Non-pigmented ciliary epithelial cell (primary cell): ENCODE data around the gene POLR3B.
"Not testable (repeated sequence)": the region's sequence is repeated elsewhere in the genome, so short reads cannot be mapped to it uniquely, and the experiment has no call there.

Experiments
- DNase-seq: peaks from one replicate; pipeline ENCODE4 v3.0.0-alpha.2; 2010; ENCODE audit warnings: low read depth

Gene POLR3B

DNA sequence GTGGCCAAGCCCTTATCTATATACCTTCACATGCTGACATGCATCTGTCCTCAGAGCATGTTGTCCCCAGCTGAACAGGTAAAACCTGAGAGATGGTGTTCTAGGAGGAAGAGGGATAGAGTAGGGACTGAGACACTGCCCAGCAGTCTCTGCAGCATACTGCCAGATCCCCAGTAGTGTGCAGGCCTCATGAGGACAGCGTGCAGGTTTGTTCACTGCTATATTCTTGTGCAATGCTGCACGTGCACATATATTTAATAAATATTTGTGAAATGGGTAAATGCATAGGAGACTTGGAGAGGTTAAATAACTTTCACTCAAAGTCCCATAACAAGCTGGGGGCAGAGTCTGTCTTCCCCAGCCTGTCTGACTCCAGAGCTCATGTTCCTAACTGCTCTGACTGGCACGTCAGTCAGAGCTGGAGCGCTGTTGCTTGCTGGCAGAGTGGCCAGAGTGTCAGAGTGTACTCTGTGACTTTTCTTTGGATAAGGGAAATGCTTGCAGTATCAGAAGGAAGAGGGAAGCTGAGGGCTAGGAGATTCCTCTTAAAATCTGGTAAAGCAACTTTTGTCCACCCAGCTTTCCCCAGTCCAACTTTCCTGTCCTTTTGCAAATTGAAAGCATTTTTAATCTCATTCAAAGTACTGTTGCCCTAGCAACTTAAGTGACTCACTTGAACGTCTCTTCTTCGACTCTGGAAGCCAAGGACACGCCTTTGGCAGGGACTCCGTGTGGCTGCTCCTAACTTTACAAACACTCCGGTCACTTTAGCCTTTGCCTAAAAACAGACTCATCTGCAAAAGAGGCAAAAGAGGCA, 14.9 kb upstream of the POLR3B start:
- peak; percentile 27 for DNase-seq

DNA sequence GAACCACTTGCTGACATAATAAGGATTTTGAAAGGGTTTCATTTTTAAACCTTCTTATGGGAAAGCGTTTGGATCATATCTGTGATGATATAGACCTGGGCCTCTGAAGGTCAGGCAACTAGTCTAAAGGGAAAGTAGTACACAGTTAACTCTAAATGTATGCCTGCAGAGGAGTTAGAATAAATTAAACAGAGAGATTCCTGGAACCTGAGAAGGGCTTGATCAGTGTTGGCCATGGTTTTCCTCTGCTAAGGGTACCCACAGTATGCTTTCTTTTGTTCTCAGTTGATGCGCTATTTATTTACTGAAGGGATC, 14.4 kb upstream of the POLR3B start:
- DNase-seq: no peak

GRCh38 chr12:106344131-106344530, 13.4 kb upstream of the POLR3B start:
- no peak for DNase-seq

DNA sequence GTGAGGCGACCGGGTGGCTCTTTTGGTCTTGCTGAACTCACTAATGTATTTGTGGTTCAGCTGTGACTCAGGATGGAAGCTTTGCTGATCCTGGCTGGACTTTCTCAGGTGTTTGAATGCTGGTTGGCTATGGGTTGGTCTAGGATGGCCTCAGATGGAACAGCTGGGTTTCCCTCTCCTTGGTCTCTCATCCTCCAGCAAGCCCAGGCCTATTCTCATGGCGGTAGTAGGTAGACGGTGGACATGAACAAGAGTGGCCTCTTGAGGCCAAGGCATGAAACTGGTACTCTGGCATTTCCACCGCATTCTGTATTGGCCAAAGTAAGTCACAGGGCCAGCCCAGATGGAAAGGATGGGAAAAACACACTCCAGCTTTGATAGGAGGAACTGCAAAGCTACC, 11.8 kb upstream of the POLR3B start:
- no peak for DNase-seq

DNA sequence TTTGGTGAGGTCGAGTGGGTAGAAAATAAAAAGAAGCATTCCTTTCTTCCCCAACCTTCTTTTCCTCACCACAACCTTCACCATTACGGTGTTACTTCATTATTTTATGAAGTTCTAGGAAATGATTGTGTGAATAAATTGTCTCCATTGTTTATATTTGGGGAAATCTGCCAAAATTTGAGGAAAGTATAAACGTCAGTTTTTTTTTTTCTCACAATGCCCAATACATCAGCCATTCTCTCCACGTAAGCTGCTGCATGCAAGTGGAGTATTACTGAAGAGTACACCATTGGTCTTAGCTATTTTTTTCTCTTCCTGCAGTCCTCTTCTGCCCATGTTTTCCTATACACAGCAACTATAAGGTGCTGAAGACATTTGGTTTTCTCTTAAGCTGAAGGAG, 9.1 kb upstream of the POLR3B start:
- DNase-seq: no peak

- no peak for DNase-seq
Measured at GRCh38 chr12:106353175-106353574, 4.4 kb upstream of the POLR3B start.

- DNase-seq: peak; percentile 51
Measured at GRCh38 chr12:106358396-106359241, 1.1 kb downstream of the POLR3B start.

DNA sequence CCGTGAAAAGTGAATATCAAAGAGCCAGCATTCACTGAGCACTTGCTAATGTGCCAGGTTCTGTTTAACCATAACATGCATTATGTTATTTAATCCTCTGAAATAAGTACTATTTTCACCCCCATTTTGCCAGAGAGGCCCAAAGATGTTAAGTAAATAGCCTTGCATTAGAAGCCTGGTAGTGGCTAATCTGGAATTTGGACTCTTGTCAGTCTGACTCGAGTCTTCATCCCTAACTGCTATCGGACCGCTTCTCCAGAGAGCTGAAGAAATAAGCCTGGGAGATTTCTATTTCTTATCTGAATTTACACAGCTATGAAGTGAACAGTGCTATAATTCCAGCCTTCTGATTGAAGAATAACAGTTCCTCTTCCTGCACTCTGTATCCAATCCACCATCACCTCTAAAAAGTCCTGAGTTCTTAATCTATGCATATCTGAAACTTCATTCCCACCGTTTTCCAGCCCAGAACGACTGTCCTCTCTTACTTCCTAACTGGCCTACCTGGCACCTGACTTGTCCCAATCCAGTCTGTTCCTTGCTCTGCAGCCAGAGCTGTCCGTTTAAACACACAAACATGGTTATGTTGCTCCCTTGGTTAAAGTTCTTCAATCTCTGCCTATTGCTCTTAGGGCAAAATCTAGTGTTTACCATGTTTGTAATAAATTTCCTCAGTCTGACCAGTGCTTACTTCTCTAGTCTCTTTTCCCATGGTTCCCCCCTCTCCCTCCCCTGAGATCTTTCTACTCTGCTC, 2.3 kb downstream of the POLR3B start:
- no peak for DNase-seq

DNA sequence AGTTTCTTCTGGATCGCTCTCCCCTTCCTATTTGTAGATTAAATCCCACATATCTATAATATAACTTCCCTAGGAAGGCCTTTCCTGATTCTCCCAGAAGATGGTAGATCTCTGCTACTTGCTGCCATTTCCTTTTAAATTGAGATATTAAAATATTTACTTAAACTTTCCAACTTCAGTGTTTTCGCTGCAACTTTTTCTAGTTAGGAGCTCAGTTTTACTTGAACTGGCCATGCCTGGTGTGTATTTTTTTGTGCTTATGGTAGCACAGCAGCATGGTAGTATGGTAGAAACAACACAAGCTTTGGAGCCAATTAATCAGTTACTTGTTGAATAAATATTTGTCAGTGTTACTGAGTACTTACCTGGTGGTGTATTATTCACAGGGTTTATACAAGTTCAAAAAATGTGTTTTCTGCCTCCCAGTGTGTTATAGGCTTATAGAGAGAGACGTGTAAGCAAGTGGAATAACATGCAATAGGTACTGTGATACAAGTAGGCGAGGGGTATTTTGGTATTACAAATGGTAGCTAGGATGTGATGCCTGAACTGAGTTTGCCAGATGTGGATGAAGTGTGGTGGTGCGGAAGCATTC, 2.9 kb downstream of the POLR3B start:
- no peak for DNase-seq

GRCh38 chr12:106362971-106363370, 5.4 kb downstream of the POLR3B start:
- DNase-seq: no peak

DNA sequence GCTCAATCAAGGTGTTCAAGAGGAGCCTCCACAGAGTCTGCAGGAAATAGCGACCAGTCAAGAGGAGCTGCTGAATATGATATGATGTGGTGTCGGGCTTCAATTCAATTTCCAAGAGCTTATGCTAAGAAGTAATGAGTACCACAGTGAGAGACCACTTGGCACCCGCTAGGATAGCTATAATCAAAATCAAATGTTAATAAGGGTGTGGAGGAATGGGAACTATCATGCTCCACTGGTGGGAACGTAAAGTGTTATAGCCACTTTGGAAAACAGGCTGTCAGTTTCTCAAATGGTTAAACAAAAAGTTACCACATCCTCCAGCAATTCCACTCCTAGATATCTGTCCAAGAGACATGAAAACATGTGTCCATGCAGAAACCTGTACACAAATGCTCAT, 6.7 kb downstream of the POLR3B start:
- no peak for DNase-seq

GRCh38 chr12:106369624-106370346, 12.2 kb downstream of the POLR3B start:
- DNase-seq: peak; percentile 56

GRCh38 chr12:106378788-106379187, 21.2 kb downstream of the POLR3B start:
- DNase-seq: no peak

DNA sequence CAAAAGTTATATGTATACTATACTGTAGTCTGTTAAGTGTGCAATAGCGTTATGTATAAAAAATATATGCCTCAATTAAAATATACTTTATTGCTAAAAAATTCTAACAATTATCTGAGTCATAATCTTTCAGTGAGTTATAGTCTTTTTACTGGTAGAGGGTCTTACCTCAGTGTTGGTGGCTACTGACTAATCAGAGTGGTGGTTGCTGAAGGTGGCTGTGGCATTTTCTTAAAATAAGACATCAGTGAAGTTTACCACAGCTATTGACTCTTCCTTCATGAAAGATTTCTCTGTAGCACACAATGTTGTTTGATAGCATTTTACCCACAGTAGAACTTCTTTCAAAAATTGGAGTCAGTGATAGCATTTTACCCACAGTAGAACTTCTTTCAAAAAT, 23.4 kb downstream of the POLR3B start:
- no peak for DNase-seq

DNA sequence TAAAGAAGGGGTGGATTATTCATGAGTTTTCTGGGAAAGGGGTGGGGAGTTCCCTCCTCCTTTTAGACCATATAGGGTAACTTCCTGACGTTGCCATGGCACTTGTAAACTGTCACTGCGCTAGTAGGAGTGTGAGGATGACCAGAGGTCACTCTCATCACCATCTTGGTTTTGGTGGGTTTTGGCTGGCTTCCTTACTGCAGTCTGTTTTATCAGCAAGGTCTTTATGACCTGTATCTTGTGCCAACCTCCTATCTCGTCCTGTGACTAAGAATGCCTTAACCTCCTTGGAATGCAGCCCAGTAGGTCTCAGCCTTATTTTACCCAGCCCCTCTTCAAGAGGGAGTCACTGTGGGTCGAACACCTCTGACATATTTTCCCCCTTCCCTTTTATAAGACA, 24.3 kb downstream of the POLR3B start:
- not testable (repeated sequence) for DNase-seq

GRCh38 chr12:106386813-106387535, 29.4 kb downstream of the POLR3B start:
- no peak for DNase-seq

- DNase-seq: no peak
Measured at GRCh38 chr12:106387848-106388377, 30.4 kb downstream of the POLR3B start.

GRCh38 chr12:106389151-106389550, 31.6 kb downstream of the POLR3B start:
- DNase-seq: no peak

DNA sequence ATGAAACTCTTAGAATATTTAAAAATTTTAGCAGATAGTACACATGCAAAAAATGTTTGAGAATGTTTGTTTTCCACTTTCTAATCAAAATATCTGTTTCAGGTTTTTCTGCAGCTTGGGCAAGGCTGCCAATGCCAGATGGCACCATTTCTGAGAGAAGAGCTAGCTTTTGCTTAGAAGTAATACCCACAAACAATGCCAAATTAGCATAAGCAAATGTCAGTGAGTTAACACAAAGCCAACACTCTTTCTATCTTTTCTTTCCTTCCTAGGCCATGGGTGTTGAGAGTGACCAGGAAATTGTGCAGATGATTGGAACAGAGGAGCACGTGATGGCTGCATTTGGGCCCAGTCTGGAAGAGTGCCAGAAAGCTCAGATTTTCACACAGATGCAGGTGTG, 35.2 kb downstream of the POLR3B start:
- DNase-seq: no peak

- no peak for DNase-seq
Measured at GRCh38 chr12:106409878-106410277, 52.3 kb downstream of the POLR3B start.

DNA sequence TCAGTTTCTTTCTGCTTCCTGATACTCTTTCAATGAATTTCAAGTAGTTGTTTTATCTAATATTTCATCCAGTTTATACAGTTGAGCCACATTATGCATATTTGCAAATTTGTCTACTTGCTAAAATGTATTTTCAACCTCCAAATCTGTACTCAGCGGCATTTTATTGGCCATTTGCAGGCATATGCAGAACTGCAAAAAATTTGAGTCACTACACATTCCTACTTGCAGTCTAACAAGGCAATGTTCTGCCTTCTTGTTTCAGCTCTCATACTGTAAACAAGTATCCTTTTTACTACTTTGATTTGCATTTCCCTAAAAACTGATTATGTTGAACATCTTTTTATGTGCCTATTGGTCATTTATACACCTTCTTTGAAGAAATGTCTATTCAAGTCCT, 55.0 kb downstream of the POLR3B start:
- no peak for DNase-seq
